Activated CD8-positive, alpha-beta memory T cell treated with anti-CD3 and anti-CD28 coated beads for 48 hours (primary cell): ENCODE data around the gene SERPINE2.
"Not testable (repeated sequence)": the region's sequence is repeated elsewhere in the genome, so short reads cannot be mapped to it uniquely, and the experiment has no call there.

ENCODE experiments used
- DNase-seq, 3 experiments: peaks; one replicate each; pipeline ENCODE4 v3.0.0-alpha.2; 2020; ENCODE audit warnings: low read depth in 2 of 3, low spot score in 2 of 3

Gene SERPINE2

GRCh38 chr2:223944166-223944702 lies 94.9 kb downstream of the SERPINE2 start:
- no peak for DNase-seq

DNA sequence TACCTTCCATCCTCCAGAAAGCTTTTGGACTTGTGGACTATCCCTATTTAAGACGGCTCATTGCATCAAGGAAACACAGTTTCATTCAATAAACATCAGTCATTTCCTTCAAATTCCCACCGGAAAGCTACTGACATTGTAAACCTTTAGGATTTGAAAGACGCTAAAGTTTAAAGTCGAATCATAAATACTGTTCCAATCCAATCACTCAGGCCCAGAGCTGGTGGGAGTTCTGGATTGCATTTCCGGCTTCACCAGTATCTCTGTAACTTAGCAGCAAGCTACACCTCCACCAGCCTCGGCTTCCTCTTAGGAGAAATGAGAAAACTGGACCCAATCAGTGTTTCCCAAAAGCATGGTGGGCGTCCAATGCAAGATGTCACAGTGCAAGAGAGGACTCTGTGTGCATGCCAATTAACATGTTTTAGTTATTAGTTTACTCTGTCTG lies 95.5 kb downstream of the SERPINE2 start:
- no peak for DNase-seq

GRCh38 chr2:223943135-223943534 lies 96.0 kb downstream of the SERPINE2 start:
- no peak for DNase-seq

GRCh38 chr2:223941579-223942277 lies 97.4 kb downstream of the SERPINE2 start:
- DNase-seq, result peak in 1 of 3 experiments; percentile 50

- not testable (repeated sequence) for DNase-seq
Measured at GRCh38 chr2:223939438-223939837, 99.6 kb downstream of the SERPINE2 start.

DNA sequence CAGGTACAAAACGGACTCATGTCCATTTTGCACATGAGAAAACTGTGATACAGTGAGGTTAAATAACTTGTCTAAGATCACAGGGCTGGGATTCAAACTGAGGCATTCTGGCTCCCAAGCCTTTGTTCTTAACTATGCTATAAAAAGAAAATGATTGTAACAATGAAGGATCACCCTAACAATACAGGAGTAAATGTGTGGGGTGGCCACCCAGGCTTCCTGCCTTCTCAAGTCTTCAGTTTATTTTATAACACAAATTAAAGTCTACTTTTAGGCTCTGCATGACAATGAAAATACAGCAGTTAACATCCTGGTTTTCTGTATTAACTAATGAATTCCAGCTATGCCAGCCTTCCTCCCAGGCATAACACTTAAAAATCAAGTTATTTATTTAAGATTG lies 101.6 kb downstream of the SERPINE2 start:
- no peak for DNase-seq

- DNase-seq, result no peak
Measured at GRCh38 chr2:223936862-223937326, 102.2 kb downstream of the SERPINE2 start.

- no peak for DNase-seq
Measured at GRCh38 chr2:223935459-223936125, 103.5 kb downstream of the SERPINE2 start.

DNA sequence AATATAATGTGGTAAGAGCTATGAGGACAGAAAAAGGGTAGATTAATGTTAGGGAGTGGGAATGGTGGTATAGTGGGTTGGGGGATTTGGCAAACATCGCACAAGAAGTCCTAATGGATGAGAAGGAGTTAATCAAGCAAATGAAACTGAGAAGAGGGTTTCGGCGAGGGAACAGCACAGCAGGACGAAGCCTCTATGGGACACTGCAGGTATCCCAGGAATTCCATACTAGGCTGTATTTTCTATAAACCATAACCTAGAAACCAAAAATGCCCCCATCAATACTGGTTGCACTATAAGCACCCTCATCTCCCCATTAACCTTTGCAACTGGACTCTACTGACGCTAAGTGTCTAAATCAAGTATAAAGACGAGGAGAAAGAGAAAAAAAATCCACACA lies 104.2 kb downstream of the SERPINE2 start:
- DNase-seq, result no peak

GRCh38 chr2:223932816-223933800 lies 106.0 kb downstream of the SERPINE2 start:
- no peak for DNase-seq

GRCh38 chr2:223930103-223930976 lies 108.7 kb downstream of the SERPINE2 start:
- DNase-seq, result no peak

- DNase-seq, result no peak
Measured at GRCh38 chr2:223929571-223930102, 109.4 kb downstream of the SERPINE2 start.

DNA sequence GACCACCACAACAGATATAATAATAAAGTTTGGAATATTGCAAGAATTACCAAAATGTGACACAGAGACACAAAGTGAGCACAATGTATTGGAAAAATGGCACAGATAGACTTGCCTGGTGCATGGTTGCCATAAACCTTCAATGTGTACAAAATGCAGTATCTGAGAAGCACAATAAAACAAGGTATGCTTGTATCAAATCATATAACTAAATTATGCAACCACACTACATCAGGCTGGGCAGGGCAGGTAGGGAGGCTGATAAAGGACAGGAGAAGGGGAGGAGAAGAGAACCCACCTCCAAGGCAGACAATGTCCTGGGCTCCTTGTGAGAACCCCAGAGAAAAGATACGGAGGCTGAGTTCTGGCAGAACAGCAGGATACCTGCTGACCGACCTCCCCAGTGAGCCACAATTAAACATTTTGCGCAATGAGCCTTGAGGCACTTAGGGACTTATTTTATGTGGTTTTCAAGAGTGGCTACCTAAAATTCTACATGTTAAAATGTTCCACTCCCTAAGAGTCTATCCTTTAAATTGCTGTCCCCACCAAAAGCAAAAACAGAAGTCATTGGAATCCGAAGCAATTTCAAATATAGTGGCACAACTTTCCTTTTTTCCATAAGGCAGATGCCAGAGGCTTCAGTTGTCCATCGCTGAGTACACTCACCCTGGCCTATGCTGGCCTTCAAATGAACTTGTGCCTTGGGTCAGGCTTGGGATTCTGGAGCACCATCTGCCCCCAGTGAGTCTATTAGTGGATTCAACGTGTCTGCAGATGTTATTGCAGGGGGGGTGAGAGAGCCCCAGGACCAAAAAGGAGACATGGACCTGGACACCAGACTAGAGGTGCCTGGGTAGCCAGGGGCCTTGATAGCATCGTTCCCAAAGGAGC lies 110.7 kb downstream of the SERPINE2 start:
- no peak for DNase-seq

DNA sequence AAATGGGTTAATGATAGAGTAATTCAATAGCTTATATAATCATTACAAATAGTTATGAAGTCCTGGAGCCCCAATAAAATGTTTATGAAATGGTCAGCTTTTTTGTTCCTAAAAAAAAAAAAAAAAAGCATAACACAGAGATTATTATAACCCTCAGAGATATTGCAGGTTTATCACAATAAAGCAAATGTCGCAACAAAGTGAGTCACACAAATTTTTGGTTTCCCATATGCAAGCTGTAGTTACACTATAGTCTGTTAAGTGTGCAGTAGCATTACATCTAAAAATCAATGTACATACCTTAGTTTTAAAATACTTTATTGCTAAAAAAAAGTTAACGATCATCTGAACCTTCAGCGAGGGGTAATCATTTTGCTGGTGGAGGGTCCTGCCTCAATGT lies 114.0 kb downstream of the SERPINE2 start:
- no peak for DNase-seq
